Activated CD4-positive, alpha-beta T cell treated with anti-CD3 and anti-CD28 coated beads, Interleukin-2, amount 10 ng/mL, durations not matched to agents 24 days and 14 days (primary cell): ENCODE data around the gene DMP1. TPM values are rescaled to one million over a fixed set of nuclear protein-coding genes. Genes with fewer than 3 reads are reported as not detected.
A peak's percentile ranks its signal among the peaks of the same experiment; 100 is the strongest.

Experiments used
- DNase-seq: peaks from one replicate; pipeline ENCODE4 v3.0.0; 2022
- H3K27ac Mint-ChIP-seq: one replicate; pipeline ENCODE4 v1.8.0; 2022; ENCODE audit warnings: mild to moderate bottlenecking, mixed read lengths
- H3K27me3 Mint-ChIP-seq: one replicate; pipeline ENCODE4 v1.8.0; 2022; ENCODE audit warnings: mixed read lengths
- H3K36me3 Mint-ChIP-seq: one replicate; pipeline ENCODE4 v1.8.0; 2022; ENCODE audit warnings: low read depth, mild to moderate bottlenecking, mixed read lengths
- H3K4me1 Mint-ChIP-seq: one replicate; pipeline ENCODE4 v1.8.0; 2021; ENCODE audit warnings: mixed read lengths
- H3K4me3 Mint-ChIP-seq: one replicate; pipeline ENCODE4 v1.8.0; 2022; ENCODE audit warnings: mild to moderate bottlenecking, moderate library complexity, mixed read lengths
- H3K9me3 Mint-ChIP-seq: one replicate; pipeline ENCODE4 v1.8.0; 2021; ENCODE audit warnings: mixed read lengths
- intact Hi-C: fragments of 100-400 bp; cut with micrococcal nuclease; formaldehyde crosslinking; loops from one replicate; pipeline ENCODE4 v1.15.1; 2023
- total RNA-seq: library from RNA; stranded (reverse); gene quantifications from 2 replicates; pipeline ENCODE4 v1.2.3, GENCODE V29; 2022

DMP1 gene
- total RNA-seq, 1 donor from 2014 or later = not detected

- Mint-ChIP-seq H3K27me3 (no peaks in the 10 kb centered on the region), H3K9me3 (peaks cover 1% of the 10 kb centered on the region), H3K4me1 (no peaks in the 10 kb centered on the region), H3K36me3 (no peaks in the 10 kb centered on the region), H3K4me3 (no peak overlapping the region), H3K27ac (no peak overlapping the region)
- intact Hi-C loops = no loop called here
- DNase-seq = no peak
These were observed 48.3 kb downstream of the DMP1 start for GRCh38 chr4:87698394-87698793.

GRCh38 chr4:87704001-87704400, 53.9 kb downstream of the DMP1 start:
- H3K9me3 Mint-ChIP-seq = no peaks in the 10 kb centered on the region
- no peak overlapping the region for H3K4me3 Mint-ChIP-seq
- no peaks in the 10 kb centered on the region for H3K36me3 Mint-ChIP-seq
- H3K27me3 Mint-ChIP-seq = peaks cover 2% of the 10 kb centered on the region
- no peak overlapping the region for H3K27ac Mint-ChIP-seq
- peak; percentile 25 for DNase-seq
- H3K4me1 Mint-ChIP-seq = no peaks in the 10 kb centered on the region
- intact Hi-C loops = no loop called here

- peak; percentile 7 for DNase-seq
- Mint-ChIP-seq H3K27me3 (peaks cover 2% of the 10 kb centered on the region), H3K4me1 (no peaks in the 10 kb centered on the region), H3K9me3 (no peaks in the 10 kb centered on the region), H3K36me3 (no peaks in the 10 kb centered on the region), H3K27ac (no peak overlapping the region), H3K4me3 (no peak overlapping the region)
- intact Hi-C loops = no loop called here
These were observed 57.3 kb downstream of the DMP1 start for GRCh38 chr4:87707279-87707918.

Other genes with a start within 250 kb of the DMP1 start
- 16.5 and 17.4 TPM in 2 replicates for gene NUDT9, start 227.7 kb upstream of the DMP1 start, total RNA-seq
- not detected in 2 replicates for gene SPARCL1, start 120.9 kb upstream of the DMP1 start, total RNA-seq
- gene DSPP, start 41.8 kb upstream of the DMP1 start, total RNA-seq = not detected in 2 replicates
- not detected in 2 replicates for gene IBSP, start 149.3 kb downstream of the DMP1 start, total RNA-seq
- gene MEPE, start 182.7 kb downstream of the DMP1 start, total RNA-seq = not detected in 2 replicates